ENCODE measurements around the gene HSPD1.
"Not testable (repeated sequence)": the region's sequence is repeated elsewhere in the genome, so short reads cannot be mapped to it uniquely, and the experiment has no call there.

HSPD1 gene

GRCh38 chr2:197497326-197497725 is 2.3 kb downstream of the HSPD1 start:
- DNase-seq (ENCODE audit: low read depth in 3 of 3): no peak

GRCh38 chr2:197496695-197497094 is 2.9 kb downstream of the HSPD1 start:
- DNase-seq (ENCODE audit: low read depth in 3 of 3): no peak

GRCh38 chr2:197495433-197496134 is 4.1 kb downstream of the HSPD1 start:
- no peak for DNase-seq (ENCODE audit: low read depth in 3 of 3)

- no peak for DNase-seq (ENCODE audit: low read depth in 3 of 3)
Measured at GRCh38 chr2:197487385-197487784, 12.3 kb downstream of the HSPD1 start.

- no peak for DNase-seq (ENCODE audit: low read depth in 3 of 3)
Measured at GRCh38 chr2:197486175-197486574, 13.5 kb downstream of the HSPD1 start.

GRCh38 chr2:197484248-197484647 is 15.4 kb downstream of the HSPD1 start:
- DNase-seq (ENCODE audit: low read depth in 3 of 3): not testable (repeated sequence)

- DNase-seq (ENCODE audit: low read depth in 3 of 3): no peak
Measured at GRCh38 chr2:197480165-197481036, 19.2 kb downstream of the HSPD1 start.

GRCh38 chr2:197477797-197478196 is 21.8 kb downstream of the HSPD1 start:
- no peak for DNase-seq (ENCODE audit: low read depth in 3 of 3)

- no peak for DNase-seq (ENCODE audit: low read depth in 3 of 3)
Measured at GRCh38 chr2:197472166-197472565, 27.5 kb downstream of the HSPD1 start.

- DNase-seq (ENCODE audit: low read depth in 3 of 3): no peak
Measured at GRCh38 chr2:197464175-197464574, 35.5 kb downstream of the HSPD1 start.

GRCh38 chr2:197461057-197461456 is 38.6 kb downstream of the HSPD1 start:
- DNase-seq (ENCODE audit: low read depth in 3 of 3): no peak

- DNase-seq (ENCODE audit: low read depth in 3 of 3): no peak
Measured at GRCh38 chr2:197460649-197461048, 39.0 kb downstream of the HSPD1 start.

GRCh38 chr2:197455428-197455827 is 44.2 kb downstream of the HSPD1 start:
- DNase-seq (ENCODE audit: low read depth in 3 of 3): no peak

- no peak for DNase-seq (ENCODE audit: low read depth in 3 of 3)
Measured at GRCh38 chr2:197454923-197455322, 44.7 kb downstream of the HSPD1 start.

- no peak for DNase-seq (ENCODE audit: low read depth in 3 of 3)
Measured at GRCh38 chr2:197453914-197454398, 45.7 kb downstream of the HSPD1 start.

GRCh38 chr2:197453123-197453913 is 46.3 kb downstream of the HSPD1 start, which contains the start of gene COQ10B:
Gene COQ10B, plus strand, starts transcription at chr2:197453552. Its CDS starts 9 bp downstream, at chr2:197453561.
- peak; percentile 94 to 99 (median 94) for DNase-seq (ENCODE audit: low read depth in 3 of 3)

GRCh38 chr2:197452754-197453122 is 46.9 kb downstream of the HSPD1 start:
- DNase-seq (ENCODE audit: low read depth in 3 of 3): no peak

GRCh38 chr2:197450935-197451358 is 48.7 kb downstream of the HSPD1 start:
- not testable (repeated sequence) for DNase-seq (ENCODE audit: low read depth in 3 of 3)

GRCh38 chr2:197450465-197450864 is 49.2 kb downstream of the HSPD1 start:
- DNase-seq (ENCODE audit: low read depth in 3 of 3): no peak

GRCh38 chr2:197446844-197447243 is 52.8 kb downstream of the HSPD1 start:
- no peak for DNase-seq (ENCODE audit: low read depth in 3 of 3)

- no peak for DNase-seq (ENCODE audit: low read depth in 3 of 3)
Measured at GRCh38 chr2:197445746-197446145, 53.9 kb downstream of the HSPD1 start.

- DNase-seq (ENCODE audit: low read depth in 3 of 3): no peak
Measured at GRCh38 chr2:197442857-197443256, 56.8 kb downstream of the HSPD1 start.

Data from stimulated activated CD4-positive, alpha-beta T cell treated with anti-CD3 and anti-CD28 coated beads, TNF-alpha, amount 100 ng/mL, for 48 hours (primary cell).